ENCODE results near the gene NRP2.

Gene NRP2

GRCh38 chr2:205704127-205704741 is 21.9 kb downstream of the NRP2 start:
- no peak overlapping the region for H3K4me3 ChIP-seq (ENCODE audit: low read length)
- H3K9ac ChIP-seq (ENCODE audit: low read length), result no peak overlapping the region
- no peaks in the 10 kb centered on the region for H3K27me3 ChIP-seq (ENCODE audit: control insufficient read depth, insufficient read depth, low read length)
- H3K9me3 ChIP-seq (ENCODE audit: control insufficient read depth, low read length), result no peaks in the 10 kb centered on the region
- no peaks in the 10 kb centered on the region for H3K36me3 ChIP-seq (ENCODE audit: control insufficient read depth, insufficient read depth, low read length)
- peaks cover 32% of the 10 kb centered on the region for H3K4me1 ChIP-seq (ENCODE audit: control insufficient read depth, insufficient read depth, low read length)

DNA sequence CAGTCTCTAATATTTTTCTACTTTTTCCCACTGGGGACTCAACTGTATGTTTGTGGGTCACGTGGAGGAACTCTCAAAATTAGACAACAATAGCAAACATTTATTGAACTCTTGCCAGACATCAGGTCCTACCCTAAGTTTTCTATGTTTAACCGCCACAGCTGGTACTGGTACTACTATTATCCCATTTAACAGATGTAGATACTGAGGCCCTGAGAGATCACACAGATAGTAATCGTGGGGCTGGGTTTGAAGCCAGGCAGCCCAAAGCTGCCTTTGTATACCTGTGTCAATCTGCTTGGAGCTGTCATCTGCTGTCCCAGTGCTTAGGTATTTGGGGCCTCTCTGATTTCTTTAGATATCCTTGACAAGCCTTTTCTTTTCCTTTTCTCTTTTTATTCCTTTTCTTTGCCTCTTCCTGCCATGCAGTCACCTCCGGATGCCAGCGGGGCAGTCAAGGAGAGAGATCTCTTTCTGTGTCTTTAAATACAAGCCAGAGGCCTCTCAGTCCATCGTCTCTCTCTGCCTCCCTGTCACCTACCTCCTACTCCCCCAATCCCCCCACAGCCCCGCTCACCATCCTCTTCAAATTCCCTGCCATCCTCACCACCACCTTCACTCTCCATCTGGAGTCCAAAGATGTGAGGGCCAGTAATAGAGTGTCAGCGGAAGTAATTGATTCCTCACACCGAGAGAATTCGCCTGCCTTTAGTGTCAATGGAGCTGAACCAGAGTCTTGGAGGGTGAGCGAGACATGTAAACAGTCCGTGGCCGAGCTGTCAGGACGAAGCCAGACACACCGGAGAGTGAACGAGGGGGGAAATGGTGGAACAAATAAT is 23.4 kb downstream of the NRP2 start:
- Histone ChIP-seq H3K9ac (ENCODE audit: low read length) (no peak overlapping the region), H3K9me3 (ENCODE audit: control insufficient read depth, low read length) (no peaks in the 10 kb centered on the region), H3K4me1 (ENCODE audit: control insufficient read depth, insufficient read depth, low read length) (peaks cover 28% of the 10 kb centered on the region), H3K36me3 (ENCODE audit: control insufficient read depth, insufficient read depth, low read length) (no peaks in the 10 kb centered on the region), H3K4me3 (ENCODE audit: low read length) (no peak overlapping the region), H3K27me3 (ENCODE audit: control insufficient read depth, insufficient read depth, low read length) (no peaks in the 10 kb centered on the region)

DNA sequence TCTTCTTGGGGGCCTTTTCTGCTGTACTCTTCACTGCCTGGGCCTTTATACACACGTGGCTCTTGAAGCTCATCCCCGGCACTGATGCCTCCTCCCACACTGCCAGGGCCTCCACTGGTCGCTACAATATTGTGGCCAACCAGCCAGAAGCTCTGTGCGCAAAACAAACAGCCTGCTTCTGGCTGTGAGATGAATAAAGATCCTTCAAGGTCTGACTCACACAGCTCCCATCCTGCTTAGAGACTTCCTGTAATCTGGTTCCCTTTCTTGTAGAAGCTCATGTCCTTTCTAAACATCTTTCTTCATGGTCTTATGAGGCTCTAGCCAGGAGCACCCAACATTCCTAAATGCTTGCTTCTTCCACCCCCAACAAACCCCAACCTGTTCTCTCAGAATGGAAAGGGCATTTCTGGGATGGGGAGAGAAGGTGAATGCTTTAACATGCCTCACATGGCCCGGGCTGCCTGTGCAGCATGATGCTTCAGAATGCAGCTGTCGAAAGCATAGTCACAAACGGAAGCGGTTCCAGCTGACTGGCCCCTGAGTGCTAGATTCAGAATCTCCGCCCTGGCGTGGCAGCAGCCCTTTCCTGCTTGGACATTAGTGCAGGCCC is 24.6 kb downstream of the NRP2 start:
- H3K4me1 ChIP-seq (ENCODE audit: control insufficient read depth, insufficient read depth, low read length), result peaks cover 28% of the 10 kb centered on the region

DNA sequence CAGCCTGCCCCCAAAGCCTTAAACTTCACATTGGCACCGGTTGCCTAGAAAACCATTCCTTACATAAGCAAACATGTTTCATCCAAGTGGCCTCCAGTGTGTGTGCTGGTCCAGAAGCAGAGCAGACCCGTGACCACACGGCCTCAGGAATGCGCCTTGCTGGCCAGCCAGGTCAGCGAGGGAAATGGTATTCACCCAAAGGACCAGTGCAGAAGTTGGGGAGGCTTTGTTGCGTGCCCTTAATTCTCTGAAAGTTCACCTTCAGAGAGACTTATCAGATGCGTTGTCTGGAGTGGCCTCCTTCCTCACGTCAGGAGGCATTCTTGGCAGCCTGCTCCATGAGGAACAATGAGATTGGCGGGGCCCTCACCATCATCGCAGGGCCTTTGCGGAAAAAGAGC is 25.9 kb downstream of the NRP2 start:
- H3K36me3 ChIP-seq (ENCODE audit: control insufficient read depth, insufficient read depth, low read length), result no peaks in the 10 kb centered on the region
- no peaks in the 10 kb centered on the region for H3K27me3 ChIP-seq (ENCODE audit: control insufficient read depth, insufficient read depth, low read length)
- H3K9ac ChIP-seq (ENCODE audit: low read length), result no peak overlapping the region
- H3K4me3 ChIP-seq (ENCODE audit: low read length), result no peak overlapping the region
- H3K4me1 ChIP-seq (ENCODE audit: control insufficient read depth, insufficient read depth, low read length), result peaks cover 21% of the 10 kb centered on the region
- no peaks in the 10 kb centered on the region for H3K9me3 ChIP-seq (ENCODE audit: control insufficient read depth, low read length)

More for the DNA sequence above, 24.6 kb downstream of the NRP2 start:
- Histone ChIP-seq H3K36me3 (ENCODE audit: control insufficient read depth, insufficient read depth, low read length) (no peaks in the 10 kb centered on the region), H3K4me3 (ENCODE audit: low read length) (no peak overlapping the region), H3K9me3 (ENCODE audit: control insufficient read depth, low read length) (no peaks in the 10 kb centered on the region), H3K9ac (ENCODE audit: low read length) (no peak overlapping the region), H3K27me3 (ENCODE audit: control insufficient read depth, insufficient read depth, low read length) (no peaks in the 10 kb centered on the region)

- H3K36me3 ChIP-seq (ENCODE audit: control insufficient read depth, insufficient read depth, low read length), result no peaks in the 10 kb centered on the region
- no peaks in the 10 kb centered on the region for H3K9me3 ChIP-seq (ENCODE audit: control insufficient read depth, low read length)
- no peaks in the 10 kb centered on the region for H3K27me3 ChIP-seq (ENCODE audit: control insufficient read depth, insufficient read depth, low read length)
- H3K4me3 ChIP-seq (ENCODE audit: low read length), result no peak overlapping the region
- H3K9ac ChIP-seq (ENCODE audit: low read length), result no peak overlapping the region
- H3K4me1 ChIP-seq (ENCODE audit: control insufficient read depth, insufficient read depth, low read length), result peaks cover 15% of the 10 kb centered on the region
Measured at GRCh38 chr2:205709319-205709718, 27.0 kb downstream of the NRP2 start.

- Histone ChIP-seq H3K36me3 (ENCODE audit: control insufficient read depth, insufficient read depth, low read length) (no peaks in the 10 kb centered on the region), H3K4me1 (ENCODE audit: control insufficient read depth, insufficient read depth, low read length) (peaks cover 10% of the 10 kb centered on the region), H3K9ac (ENCODE audit: low read length) (no peak overlapping the region), H3K4me3 (ENCODE audit: low read length) (no peak overlapping the region), H3K27me3 (ENCODE audit: control insufficient read depth, insufficient read depth, low read length) (no peaks in the 10 kb centered on the region), H3K9me3 (ENCODE audit: control insufficient read depth, low read length) (no peaks in the 10 kb centered on the region)
Measured at GRCh38 chr2:205712508-205712907, 30.2 kb downstream of the NRP2 start.

DNA sequence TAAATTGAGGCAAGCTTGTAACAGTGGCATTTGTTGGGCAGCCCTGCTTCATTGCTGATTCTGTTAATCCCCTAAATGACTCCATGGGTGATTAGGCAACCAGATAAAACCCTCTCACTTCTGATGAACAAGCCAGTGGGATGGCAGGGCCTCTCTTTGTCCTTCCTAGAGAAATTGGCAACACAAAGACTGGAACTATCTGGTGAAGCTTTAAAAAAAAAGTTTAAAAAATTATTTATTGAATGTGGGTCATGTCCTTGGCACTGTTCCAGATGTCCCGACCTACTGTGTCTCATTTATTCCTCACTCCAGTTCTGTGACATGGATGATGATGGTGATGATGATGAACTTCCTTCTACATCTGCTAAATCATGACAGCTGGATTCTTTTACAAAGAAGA is 30.8 kb downstream of the NRP2 start:
- Histone ChIP-seq H3K27me3 (ENCODE audit: control insufficient read depth, insufficient read depth, low read length) (no peaks in the 10 kb centered on the region), H3K9me3 (ENCODE audit: control insufficient read depth, low read length) (no peaks in the 10 kb centered on the region), H3K4me1 (ENCODE audit: control insufficient read depth, insufficient read depth, low read length) (peaks cover 8% of the 10 kb centered on the region), H3K36me3 (ENCODE audit: control insufficient read depth, insufficient read depth, low read length) (no peaks in the 10 kb centered on the region), H3K9ac (ENCODE audit: low read length) (no peak overlapping the region), H3K4me3 (ENCODE audit: low read length) (no peak overlapping the region)

DNA sequence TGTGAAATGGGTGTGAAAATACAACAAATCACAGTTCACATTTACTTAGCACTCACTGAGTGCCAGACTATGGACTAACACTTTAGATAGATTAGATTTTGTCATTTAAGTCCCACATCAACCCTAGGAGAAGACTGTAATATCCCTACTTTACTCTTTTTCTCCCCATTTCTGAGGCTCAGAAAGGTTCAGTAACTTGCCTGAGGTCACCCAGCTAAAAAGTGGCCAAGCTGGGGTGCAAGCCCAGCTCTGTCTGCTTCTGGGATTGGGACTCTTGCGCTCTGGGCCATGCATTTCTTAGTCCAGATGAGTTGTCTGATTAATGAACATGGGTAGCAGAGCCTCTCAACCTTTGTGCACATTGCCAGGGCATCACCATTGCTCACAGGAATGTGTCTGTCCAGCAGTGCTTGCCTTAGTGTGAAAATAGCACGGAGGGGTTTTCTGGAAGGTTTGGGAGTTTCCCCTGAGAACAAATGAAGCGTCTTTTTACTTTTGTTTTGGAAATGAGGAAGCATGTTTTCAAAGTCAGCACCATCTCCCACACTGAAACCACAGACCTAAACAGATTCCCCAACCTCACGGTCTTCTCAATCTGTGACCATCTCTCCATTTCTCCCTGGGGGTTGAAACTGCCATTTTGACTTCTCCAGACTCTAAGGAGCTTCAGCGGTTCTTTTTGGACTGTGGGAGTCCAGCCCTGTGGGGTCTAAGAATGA is 31.9 kb downstream of the NRP2 start:
- Histone ChIP-seq H3K27me3 (ENCODE audit: control insufficient read depth, insufficient read depth, low read length) (no peaks in the 10 kb centered on the region), H3K9me3 (ENCODE audit: control insufficient read depth, low read length) (no peaks in the 10 kb centered on the region), H3K4me3 (ENCODE audit: low read length) (no peak overlapping the region), H3K36me3 (ENCODE audit: control insufficient read depth, insufficient read depth, low read length) (no peaks in the 10 kb centered on the region), H3K4me1 (ENCODE audit: control insufficient read depth, insufficient read depth, low read length) (peaks cover 6% of the 10 kb centered on the region), H3K9ac (ENCODE audit: low read length) (peak overlapping the region; percentile 4)

DNA sequence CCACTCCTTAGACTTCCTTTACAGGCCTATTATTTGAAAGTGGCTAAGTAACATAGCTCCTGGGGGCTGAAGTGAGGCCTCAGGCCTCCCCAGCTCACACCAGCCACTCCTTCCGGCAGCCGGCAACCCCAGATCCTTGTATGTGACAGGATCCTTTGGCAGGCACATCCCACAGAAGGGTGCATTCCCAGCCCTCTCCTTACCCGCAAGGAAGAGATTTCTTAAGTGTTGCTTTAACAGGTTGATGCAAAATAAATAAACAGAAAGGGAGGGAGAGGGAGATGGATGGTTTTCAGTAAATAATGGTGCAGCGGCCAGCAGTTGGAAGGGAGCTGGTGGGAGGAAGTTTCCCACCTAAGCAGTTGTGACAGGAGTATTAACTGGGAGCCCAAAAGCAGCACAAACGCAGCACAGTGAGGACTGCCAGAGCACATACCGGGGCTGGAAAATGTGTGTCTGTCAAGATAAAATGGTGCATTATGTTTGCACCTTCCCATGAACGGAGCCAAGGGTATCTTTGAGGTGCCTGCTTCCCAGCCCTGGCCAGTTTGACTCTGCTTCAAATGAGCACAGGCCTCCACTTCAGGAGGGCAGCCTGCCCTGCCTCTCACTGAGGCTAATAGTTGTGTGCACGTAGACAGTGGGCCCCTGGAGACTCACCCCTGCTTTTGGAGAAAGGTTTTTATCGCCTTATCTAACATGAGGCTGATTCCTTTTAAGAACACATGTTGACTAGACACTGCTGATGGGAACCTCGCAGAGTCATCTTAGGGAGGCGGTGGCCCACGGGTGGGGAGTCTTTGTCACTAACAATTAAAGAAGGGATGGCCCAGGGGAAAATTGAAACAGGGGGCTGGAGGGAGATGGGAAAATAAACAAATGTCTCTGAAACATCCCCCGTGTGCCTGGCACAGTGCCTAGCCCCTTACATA is 32.8 kb downstream of the NRP2 start:
- Histone ChIP-seq H3K27me3 (ENCODE audit: control insufficient read depth, insufficient read depth, low read length) (no peaks in the 10 kb centered on the region), H3K9me3 (ENCODE audit: control insufficient read depth, low read length) (no peaks in the 10 kb centered on the region), H3K9ac (ENCODE audit: low read length) (peak overlapping the region; percentile 4), H3K36me3 (ENCODE audit: control insufficient read depth, insufficient read depth, low read length) (no peaks in the 10 kb centered on the region), H3K4me3 (ENCODE audit: low read length) (no peak overlapping the region), H3K4me1 (ENCODE audit: control insufficient read depth, insufficient read depth, low read length) (peaks cover 6% of the 10 kb centered on the region)

DNA sequence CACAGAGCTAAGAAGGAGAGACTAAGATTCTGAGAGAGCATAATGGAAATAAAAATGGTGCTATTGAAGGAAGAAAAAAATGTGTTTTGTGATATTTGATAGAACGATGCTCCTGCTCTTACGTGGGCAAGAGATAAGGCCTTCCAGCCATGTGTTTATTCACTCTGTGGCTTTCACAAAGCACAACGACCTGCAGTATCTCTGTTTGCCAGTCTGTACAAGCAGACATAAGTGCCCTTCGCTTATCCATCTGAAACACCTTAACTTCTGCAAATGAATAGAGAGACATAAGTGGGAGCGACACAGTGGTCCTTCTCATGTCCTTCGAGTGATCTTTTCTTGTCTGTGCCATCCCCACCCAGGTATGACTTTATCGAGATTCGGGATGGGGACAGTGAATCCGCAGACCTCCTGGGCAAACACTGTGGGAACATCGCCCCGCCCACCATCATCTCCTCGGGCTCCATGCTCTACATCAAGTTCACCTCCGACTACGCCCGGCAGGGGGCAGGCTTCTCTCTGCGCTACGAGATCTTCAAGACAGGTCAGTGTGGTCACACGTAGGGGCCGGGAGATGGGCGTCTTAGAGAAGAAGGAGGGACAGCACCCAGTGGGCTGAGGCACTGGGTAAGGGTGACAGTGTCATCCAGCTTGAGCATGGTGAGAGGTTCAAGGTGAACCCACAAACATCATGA is 33.7 kb downstream of the NRP2 start:
- no peak overlapping the region for H3K4me3 ChIP-seq (ENCODE audit: low read length)
- H3K36me3 ChIP-seq (ENCODE audit: control insufficient read depth, insufficient read depth, low read length), result no peaks in the 10 kb centered on the region
- H3K9ac ChIP-seq (ENCODE audit: low read length), result no peak overlapping the region
- H3K27me3 ChIP-seq (ENCODE audit: control insufficient read depth, insufficient read depth, low read length), result no peaks in the 10 kb centered on the region
- no peaks in the 10 kb centered on the region for H3K9me3 ChIP-seq (ENCODE audit: control insufficient read depth, low read length)
- peaks cover 6% of the 10 kb centered on the region for H3K4me1 ChIP-seq (ENCODE audit: control insufficient read depth, insufficient read depth, low read length)

Measured in mucosa of stomach (tissue), 1 donor.